Epithelial cell of proximal tubule (primary cell): ENCODE results near the gene TIMP2. TPM values are rescaled to one million over a fixed set of nuclear protein-coding genes. Genes with fewer than 3 reads are reported as not detected.

Experiments
- DNase-seq: peaks from one replicate; pipeline ENCODE4 v3.0.0-alpha.2; 2011; ENCODE audit warnings: low read depth
- H3K4me3 ChIP-seq: 2 replicates; pipeline ENCODE4 v1.5.1; 2011; ENCODE audit warnings: low read depth, mild to moderate bottlenecking, low read length
- total RNA-seq: library from RNA; depleted of rRNA; stranded (reverse); fragments of >200 nt; gene quantifications from 2 replicates; pipeline ENCODE4 v1.2.3, GENCODE V29; 2015
- TF ChIP-seq, protein P1 (sequence below): conservative IDR thresholded peaks from 2 replicates; pipeline ENCODE4 v1.5.1; 2012; ENCODE audit warnings: low read depth, mild to moderate bottlenecking, low read length

TIMP2 gene
- total RNA-seq, 1 donor from 2014 or later = 64.9 TPM

GRCh38 chr17:78898075-78898836, 26.9 kb downstream of the TIMP2 start:
- no peak for DNase-seq
- no peak overlapping the region for H3K4me3 ChIP-seq
- TF ChIP-seq, protein P1, sequence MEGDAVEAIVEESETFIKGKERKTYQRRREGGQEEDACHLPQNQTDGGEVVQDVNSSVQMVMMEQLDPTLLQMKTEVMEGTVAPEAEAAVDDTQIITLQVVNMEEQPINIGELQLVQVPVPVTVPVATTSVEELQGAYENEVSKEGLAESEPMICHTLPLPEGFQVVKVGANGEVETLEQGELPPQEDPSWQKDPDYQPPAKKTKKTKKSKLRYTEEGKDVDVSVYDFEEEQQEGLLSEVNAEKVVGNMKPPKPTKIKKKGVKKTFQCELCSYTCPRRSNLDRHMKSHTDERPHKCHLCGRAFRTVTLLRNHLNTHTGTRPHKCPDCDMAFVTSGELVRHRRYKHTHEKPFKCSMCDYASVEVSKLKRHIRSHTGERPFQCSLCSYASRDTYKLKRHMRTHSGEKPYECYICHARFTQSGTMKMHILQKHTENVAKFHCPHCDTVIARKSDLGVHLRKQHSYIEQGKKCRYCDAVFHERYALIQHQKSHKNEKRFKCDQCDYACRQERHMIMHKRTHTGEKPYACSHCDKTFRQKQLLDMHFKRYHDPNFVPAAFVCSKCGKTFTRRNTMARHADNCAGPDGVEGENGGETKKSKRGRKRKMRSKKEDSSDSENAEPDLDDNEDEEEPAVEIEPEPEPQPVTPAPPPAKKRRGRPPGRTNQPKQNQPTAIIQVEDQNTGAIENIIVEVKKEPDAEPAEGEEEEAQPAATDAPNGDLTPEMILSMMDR = no peak

GRCh38 chr17:78897664-78898047, 27.5 kb downstream of the TIMP2 start:
- TF ChIP-seq, protein P1 = no peak
- H3K4me3 ChIP-seq = no peak overlapping the region
- no peak for DNase-seq

DNA sequence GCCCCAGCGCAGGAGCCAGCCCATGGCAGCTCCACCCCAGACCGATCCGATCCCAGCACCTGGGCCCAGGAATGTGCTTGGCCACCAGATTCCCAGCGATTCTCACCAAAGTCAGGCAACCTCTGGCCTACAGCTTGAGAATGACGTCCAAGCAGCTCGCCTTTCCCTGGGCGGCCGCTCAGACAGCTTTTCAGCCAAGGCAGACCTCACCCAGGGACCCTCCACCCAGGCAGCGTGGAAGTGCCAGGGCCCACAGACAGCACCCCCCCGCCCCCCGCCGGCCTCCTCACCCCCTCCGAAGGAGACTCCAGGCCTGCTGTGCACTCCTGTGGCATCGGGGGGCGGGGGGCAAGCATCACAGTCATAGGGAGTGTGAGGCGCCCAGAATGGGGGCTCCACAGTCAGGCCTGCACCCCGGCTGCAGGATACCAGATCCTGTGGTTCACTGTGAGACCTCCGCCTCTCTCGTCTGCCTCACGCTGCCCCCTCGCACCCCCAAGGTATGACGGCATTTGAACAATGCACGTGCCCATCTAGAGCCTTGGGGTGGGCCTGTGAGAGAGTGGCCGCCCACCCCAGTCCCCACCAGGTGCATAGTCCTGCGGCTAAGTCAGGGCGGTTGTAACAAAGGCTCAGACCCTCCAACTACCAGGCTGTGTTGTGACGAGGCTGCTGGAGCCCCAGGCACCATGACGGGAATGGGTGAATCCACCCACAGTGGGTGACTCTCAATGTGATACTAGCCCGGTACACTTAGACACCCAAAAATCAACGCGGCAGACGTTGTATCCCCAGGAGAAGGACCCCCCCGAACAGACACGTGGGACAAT, 28.1 kb downstream of the TIMP2 start:
- DNase-seq = no peak
- H3K4me3 ChIP-seq = no peak overlapping the region
- TF ChIP-seq, protein P1 = no peak

- H3K4me3 ChIP-seq = no peak overlapping the region
- DNase-seq = no peak
- TF ChIP-seq, protein P1 = no peak
Measured at GRCh38 chr17:78896091-78896833, 28.9 kb downstream of the TIMP2 start.

DNA sequence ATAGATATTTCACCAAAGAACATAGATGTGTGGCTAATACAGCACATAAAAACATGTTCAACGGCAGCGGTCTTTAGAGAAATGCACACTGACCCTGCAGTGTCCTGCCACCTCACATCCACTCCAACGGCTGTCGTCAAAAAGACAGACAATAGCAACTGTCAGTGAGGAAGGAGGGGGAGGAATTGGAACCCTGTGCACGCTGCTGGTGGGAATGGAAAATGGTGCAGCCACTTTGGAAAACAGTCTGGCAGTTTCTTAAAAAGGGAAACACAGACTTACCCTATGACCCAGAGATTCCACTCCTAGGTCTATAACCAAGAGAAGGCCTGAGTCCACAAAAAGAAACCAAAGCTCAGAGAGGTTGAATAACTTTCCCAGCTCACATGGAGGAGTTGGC, 29.9 kb downstream of the TIMP2 start:
- TF ChIP-seq, protein P1 = no peak
- no peak for DNase-seq
- no peak overlapping the region for H3K4me3 ChIP-seq

DNA sequence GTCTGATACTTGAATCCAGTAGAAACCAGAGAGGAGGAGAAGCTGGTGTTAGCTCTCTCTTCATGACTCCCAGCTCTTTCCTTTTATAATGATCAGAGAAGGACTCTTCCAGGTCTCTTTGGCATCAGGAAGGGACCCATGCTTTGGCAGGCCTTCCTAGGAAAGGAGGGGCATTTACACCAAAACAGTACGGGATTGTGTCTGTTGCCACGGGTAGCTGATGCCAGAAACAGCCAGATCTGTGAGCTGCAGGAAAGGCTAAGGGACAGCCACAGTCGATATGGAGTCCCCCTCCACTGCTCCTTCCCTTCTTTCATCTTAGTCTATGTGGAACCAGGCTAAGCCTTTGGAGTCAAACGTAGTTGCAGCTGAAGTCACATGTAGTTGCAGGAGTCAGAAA, 31.5 kb downstream of the TIMP2 start:
- TF ChIP-seq, protein P1 = no peak
- DNase-seq = no peak

More for the DNA sequence above, 31.5 kb downstream of the TIMP2 start:
- no peak overlapping the region for H3K4me3 ChIP-seq
